ENCODE data around the gene MAN1A1. TPM values are rescaled to one million over a fixed set of nuclear protein-coding genes. Genes with fewer than 3 reads are reported as not detected.

MAN1A1 gene
- total RNA-seq, 1 donor: 79.6 TPM

DNA sequence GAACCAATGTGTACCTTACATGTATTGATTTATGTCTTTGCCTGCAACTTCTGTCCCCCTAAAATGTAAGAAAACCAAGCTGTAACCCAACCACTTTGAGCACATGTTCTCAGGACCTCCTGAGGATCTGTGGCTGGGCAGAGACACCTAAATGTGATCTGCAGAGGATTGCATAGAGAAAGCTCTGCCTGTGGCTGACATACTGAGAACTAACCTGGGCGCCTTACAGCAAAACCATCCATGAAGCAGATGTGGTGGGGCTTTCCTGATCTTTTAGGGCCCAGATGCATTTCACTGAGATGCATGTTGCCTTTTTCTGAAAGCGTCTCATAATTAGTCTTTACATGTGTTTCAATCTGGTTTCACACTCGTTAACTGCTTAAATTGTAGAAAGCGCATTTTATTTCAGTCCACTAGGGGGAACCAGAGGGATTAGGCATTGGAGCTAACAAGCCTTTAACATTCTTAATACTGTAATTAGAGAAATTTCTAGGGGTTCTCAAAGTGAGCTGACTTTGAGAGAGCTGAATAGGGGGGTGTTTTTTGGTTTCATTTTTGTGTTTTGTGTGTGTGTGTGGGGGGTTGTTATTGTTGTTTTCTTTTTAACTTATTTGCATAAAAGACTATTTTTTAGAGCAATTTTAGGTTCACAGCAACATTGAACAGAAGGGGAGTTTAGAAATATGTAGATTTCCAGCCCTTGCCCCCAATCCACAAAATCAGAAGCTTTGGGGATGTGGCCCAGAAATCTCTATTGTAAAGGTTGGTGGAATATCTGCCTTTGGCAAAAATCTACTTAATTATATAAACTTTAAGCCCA lies 220.2 kb downstream of the MAN1A1 start:
- Histone ChIP-seq H4K20me1 (ENCODE audit: insufficient read depth, low read length) (no peaks in the 10 kb centered on the region), H2AFZ (ENCODE audit: low read length) (peak overlapping the region; percentile 2), H3K4me1 (ENCODE audit: insufficient read depth, low read length) (peaks cover 23% of the 10 kb centered on the region), H3K27me3 (ENCODE audit: insufficient read depth, low read length) (no peaks in the 10 kb centered on the region), H3K27ac (ENCODE audit: low read depth, low read length) (peak overlapping the region; percentile 81), H3K9me3 (ENCODE audit: low read depth, low read length) (no peaks in the 10 kb centered on the region), H3K79me2 (ENCODE audit: insufficient read depth, low read length) (no peaks in the 10 kb centered on the region), H3K36me3 (ENCODE audit: insufficient read depth, low read length) (no peaks in the 10 kb centered on the region), H3K4me3 (ENCODE audit: insufficient read depth, low read length) (no peak overlapping the region), H3K4me2 (ENCODE audit: insufficient read depth, low read length) (peak overlapping the region; percentile 75)
- TF ChIP-seq, protein P1, sequence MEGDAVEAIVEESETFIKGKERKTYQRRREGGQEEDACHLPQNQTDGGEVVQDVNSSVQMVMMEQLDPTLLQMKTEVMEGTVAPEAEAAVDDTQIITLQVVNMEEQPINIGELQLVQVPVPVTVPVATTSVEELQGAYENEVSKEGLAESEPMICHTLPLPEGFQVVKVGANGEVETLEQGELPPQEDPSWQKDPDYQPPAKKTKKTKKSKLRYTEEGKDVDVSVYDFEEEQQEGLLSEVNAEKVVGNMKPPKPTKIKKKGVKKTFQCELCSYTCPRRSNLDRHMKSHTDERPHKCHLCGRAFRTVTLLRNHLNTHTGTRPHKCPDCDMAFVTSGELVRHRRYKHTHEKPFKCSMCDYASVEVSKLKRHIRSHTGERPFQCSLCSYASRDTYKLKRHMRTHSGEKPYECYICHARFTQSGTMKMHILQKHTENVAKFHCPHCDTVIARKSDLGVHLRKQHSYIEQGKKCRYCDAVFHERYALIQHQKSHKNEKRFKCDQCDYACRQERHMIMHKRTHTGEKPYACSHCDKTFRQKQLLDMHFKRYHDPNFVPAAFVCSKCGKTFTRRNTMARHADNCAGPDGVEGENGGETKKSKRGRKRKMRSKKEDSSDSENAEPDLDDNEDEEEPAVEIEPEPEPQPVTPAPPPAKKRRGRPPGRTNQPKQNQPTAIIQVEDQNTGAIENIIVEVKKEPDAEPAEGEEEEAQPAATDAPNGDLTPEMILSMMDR (IDR thresholded peaks at IDR 0.05; ENCODE audit: extremely low read depth, low read depth, low read length): peak; percentile 92
- DNase-seq (ENCODE audit: insufficient read length, low spot score, missing footprints): no peak

DNA sequence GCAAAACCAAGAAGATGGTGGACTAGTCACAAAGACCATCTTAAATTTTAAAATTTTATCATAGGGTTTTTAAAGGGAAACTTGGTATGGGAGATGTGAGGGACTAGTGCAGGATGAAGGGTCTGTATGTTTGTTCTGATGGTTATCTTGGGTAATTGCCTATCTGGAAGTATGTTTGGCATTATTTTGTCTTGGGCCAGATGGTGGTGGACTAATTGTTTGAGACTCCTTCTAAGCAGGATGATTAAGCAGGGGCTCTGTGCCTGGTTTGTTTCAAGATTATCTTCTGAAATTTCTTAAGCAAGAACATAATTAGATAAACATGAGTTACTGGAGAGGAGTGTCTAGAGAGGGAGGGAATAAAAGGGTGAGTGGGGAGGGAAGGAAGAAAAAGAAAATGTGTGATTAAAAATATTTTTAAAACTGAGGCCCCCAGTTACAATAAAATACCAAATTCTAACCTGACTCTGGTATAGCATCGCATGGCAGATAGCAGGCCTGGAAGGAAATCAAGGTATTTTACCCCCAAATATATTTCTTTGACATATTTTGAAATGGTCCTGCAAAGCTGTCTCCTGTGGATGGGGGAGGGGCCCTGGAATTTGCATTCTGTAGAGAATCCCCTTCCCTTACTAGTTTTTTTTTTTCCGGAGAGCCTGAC lies 221.2 kb downstream of the MAN1A1 start:
- no peak for DNase-seq (ENCODE audit: insufficient read length, low spot score, missing footprints)
- Histone ChIP-seq H3K4me3 (ENCODE audit: insufficient read depth, low read length) (no peak overlapping the region), H3K27me3 (ENCODE audit: insufficient read depth, low read length) (no peaks in the 10 kb centered on the region), H4K20me1 (ENCODE audit: insufficient read depth, low read length) (no peaks in the 10 kb centered on the region), H2AFZ (ENCODE audit: low read length) (no peak overlapping the region), H3K27ac (ENCODE audit: low read depth, low read length) (no peak overlapping the region), H3K9me3 (ENCODE audit: low read depth, low read length) (no peaks in the 10 kb centered on the region), H3K4me1 (ENCODE audit: insufficient read depth, low read length) (peaks cover 23% of the 10 kb centered on the region), H3K36me3 (ENCODE audit: insufficient read depth, low read length) (no peaks in the 10 kb centered on the region), H3K4me2 (ENCODE audit: insufficient read depth, low read length) (no peak overlapping the region), H3K79me2 (ENCODE audit: insufficient read depth, low read length) (no peaks in the 10 kb centered on the region)
- TF ChIP-seq, protein P1 (IDR thresholded peaks at IDR 0.05; ENCODE audit: extremely low read depth, low read depth, low read length): no peak

- H3K27me3 ChIP-seq (ENCODE audit: insufficient read depth, low read length): no peaks in the 10 kb centered on the region
- no peak overlapping the region for H3K4me3 ChIP-seq (ENCODE audit: insufficient read depth, low read length)
- H3K36me3 ChIP-seq (ENCODE audit: insufficient read depth, low read length): no peaks in the 10 kb centered on the region
- peaks cover 23% of the 10 kb centered on the region for H3K4me1 ChIP-seq (ENCODE audit: insufficient read depth, low read length)
- H3K27ac ChIP-seq (ENCODE audit: low read depth, low read length): no peak overlapping the region
- H3K79me2 ChIP-seq (ENCODE audit: insufficient read depth, low read length): no peaks in the 10 kb centered on the region
- H4K20me1 ChIP-seq (ENCODE audit: insufficient read depth, low read length): no peaks in the 10 kb centered on the region
- no peak overlapping the region for H3K4me2 ChIP-seq (ENCODE audit: insufficient read depth, low read length)
- H3K9me3 ChIP-seq (ENCODE audit: low read depth, low read length): no peaks in the 10 kb centered on the region
- DNase-seq (ENCODE audit: insufficient read length, low spot score, missing footprints): no peak
- TF ChIP-seq, protein P1 (IDR thresholded peaks at IDR 0.05; ENCODE audit: extremely low read depth, low read depth, low read length): no peak
- no peak overlapping the region for H2AFZ ChIP-seq (ENCODE audit: low read length)
These were observed 221.9 kb downstream of the MAN1A1 start for GRCh38 chr6:119127627-119128026.

Small RNA genes lying within 50 kb of the gene (small RNA-seq; reads per million reads assigned to genes)
- gene AL022722.2: not detected
- not detected for gene RNU6-194P
